GM19328 (cell line): ENCODE measurements around the gene ARHGAP40.
A peak's percentile ranks its signal among the peaks of the same experiment; 100 is the strongest.

Source experiments
- ATAC-seq: cut with Tn5 transposase; IDR thresholded peaks from one replicate; pipeline ENCODE4 v1.9.1; 2021; ENCODE audit warnings: mild to moderate bottlenecking, moderate library complexity; ENCODE audit not compliant: unreplicated experiment

Gene ARHGAP40

GRCh38 chr20:38616457-38616856 is 14.8 kb downstream of the ARHGAP40 start:
- no peak for ATAC-seq

- no peak for ATAC-seq
Observed at GRCh38 chr20:38617011-38617829, 15.6 kb downstream of the ARHGAP40 start.

- no peak for ATAC-seq
Observed at GRCh38 chr20:38617830-38618196, 16.2 kb downstream of the ARHGAP40 start.

- ATAC-seq, result no peak
Observed at GRCh38 chr20:38620441-38620840, 18.8 kb downstream of the ARHGAP40 start.

GRCh38 chr20:38623061-38623460 is 21.5 kb downstream of the ARHGAP40 start:
- no peak for ATAC-seq

- ATAC-seq, result no peak
Observed at GRCh38 chr20:38624084-38624483, 22.5 kb downstream of the ARHGAP40 start.

GRCh38 chr20:38625896-38626295 is 24.3 kb downstream of the ARHGAP40 start:
- no peak for ATAC-seq

GRCh38 chr20:38626921-38627659 is 25.5 kb downstream of the ARHGAP40 start:
- no peak for ATAC-seq

- ATAC-seq, result no peak
Observed at GRCh38 chr20:38628580-38629470, 27.2 kb downstream of the ARHGAP40 start.

- no peak for ATAC-seq
Observed at GRCh38 chr20:38629979-38630378, 28.4 kb downstream of the ARHGAP40 start.

- no peak for ATAC-seq
Observed at GRCh38 chr20:38630727-38631126, 29.1 kb downstream of the ARHGAP40 start.

- no peak for ATAC-seq
Observed at GRCh38 chr20:38631155-38632022, 29.8 kb downstream of the ARHGAP40 start.

- peak; percentile 57 for ATAC-seq
Observed at GRCh38 chr20:38633577-38634093, 32.0 kb downstream of the ARHGAP40 start.

- ATAC-seq, result no peak
Observed at GRCh38 chr20:38635721-38636288, 34.2 kb downstream of the ARHGAP40 start.

- ATAC-seq, result no peak
Observed at GRCh38 chr20:38640521-38640920, 38.9 kb downstream of the ARHGAP40 start.

- ATAC-seq, result no peak
Observed at GRCh38 chr20:38642498-38642897, 40.9 kb downstream of the ARHGAP40 start.

GRCh38 chr20:38644588-38645260 is 43.1 kb downstream of the ARHGAP40 start:
- ATAC-seq, result no peak

GRCh38 chr20:38645351-38645750 is 43.7 kb downstream of the ARHGAP40 start:
- no peak for ATAC-seq
